Measurements from ENCODE around the gene TTBK1.

TTBK1 gene

DNA sequence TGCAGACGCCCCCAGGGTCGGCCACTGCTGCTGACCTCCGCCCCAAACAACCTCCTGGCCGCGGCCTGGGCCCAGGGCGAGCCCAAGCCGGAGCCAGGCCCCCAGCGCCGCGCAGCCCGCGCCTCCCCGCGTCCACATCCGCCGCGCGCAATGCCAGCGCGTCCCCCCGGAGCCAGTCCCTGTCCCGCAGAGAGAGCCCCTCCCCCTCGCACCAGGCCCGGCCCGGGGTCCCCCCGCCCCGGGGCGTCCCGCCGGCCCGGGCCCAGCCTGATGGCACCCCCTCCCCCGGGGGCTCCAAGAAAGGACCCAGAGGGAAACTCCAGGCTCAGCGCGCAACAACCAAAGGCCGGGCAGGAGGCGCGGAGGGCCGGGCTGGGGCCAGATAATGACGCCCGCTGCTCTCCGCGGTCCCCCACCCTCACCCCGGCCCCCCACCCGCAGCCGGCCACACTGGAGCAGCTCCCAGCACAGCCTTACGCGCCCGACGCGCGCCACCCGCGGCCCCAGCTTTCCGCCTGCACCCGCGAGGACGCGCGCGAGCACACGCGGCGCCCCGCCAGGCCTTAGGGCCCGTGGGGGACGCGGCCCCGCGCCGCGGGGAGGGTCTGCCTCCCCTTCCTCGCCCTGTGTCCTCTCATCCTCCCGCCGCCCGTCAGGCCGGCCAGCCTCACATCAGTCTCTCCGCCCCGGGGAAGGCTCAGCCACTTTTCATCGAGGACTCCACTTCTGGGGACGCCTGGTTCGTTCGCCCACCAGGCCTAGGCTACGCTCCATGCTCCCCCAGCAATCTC, 41.9 kb downstream of the TTBK1 start:
- in situ Hi-C loops (cut with MboI; ENCODE audit: low sequenced_read_pairs): no loop called here

DNA sequence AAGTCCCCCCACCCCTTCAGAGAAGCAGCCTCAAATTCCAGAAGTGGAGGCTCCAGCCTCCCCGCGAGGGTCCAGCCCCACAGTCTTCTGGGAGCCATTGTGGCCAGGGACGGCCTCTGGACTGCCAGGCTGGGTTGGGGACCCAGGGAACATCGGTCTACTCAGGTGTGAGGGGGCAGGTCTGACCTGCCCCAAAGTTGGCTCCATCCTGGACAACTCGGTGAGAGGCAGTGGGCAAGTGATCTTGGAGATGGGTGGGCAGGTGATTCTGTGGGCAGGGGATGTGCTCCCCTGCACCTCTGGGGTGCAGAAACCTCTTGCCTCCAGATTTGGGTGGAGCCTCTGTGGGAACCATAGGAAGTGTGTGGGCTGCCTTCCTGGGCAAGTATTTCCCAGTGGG, 42.6 kb downstream of the TTBK1 start:
- in situ Hi-C loops (cut with MboI; ENCODE audit: low sequenced_read_pairs): no loop called here

DNA sequence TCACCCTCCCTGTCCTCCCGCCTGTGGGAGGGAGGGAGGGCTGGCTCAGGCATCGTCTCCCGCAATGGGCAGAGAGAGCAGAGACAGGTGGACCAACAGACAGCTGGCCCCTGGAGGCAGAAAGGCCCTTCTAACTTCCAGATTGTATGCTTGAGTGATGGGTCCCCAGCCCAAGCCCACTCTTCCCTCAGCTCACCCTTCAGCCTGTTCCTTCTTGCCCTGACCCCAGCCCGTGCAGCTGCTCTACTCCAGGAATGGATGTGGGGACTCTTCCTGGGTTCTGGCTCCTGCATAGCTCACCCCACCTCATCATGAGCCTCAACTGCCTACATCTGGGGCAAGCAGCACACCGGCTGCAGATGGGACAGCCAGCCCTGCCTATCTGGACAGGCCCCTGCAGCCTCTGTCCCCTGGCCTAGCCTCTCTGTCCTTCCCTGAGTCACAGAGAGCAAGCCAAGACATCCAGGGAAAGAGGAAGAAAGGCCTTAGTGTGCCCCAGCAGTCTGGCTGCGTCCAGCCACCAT, 43.2 kb downstream of the TTBK1 start:
- in situ Hi-C loops (cut with MboI; ENCODE audit: low sequenced_read_pairs): no loop called here

DNA sequence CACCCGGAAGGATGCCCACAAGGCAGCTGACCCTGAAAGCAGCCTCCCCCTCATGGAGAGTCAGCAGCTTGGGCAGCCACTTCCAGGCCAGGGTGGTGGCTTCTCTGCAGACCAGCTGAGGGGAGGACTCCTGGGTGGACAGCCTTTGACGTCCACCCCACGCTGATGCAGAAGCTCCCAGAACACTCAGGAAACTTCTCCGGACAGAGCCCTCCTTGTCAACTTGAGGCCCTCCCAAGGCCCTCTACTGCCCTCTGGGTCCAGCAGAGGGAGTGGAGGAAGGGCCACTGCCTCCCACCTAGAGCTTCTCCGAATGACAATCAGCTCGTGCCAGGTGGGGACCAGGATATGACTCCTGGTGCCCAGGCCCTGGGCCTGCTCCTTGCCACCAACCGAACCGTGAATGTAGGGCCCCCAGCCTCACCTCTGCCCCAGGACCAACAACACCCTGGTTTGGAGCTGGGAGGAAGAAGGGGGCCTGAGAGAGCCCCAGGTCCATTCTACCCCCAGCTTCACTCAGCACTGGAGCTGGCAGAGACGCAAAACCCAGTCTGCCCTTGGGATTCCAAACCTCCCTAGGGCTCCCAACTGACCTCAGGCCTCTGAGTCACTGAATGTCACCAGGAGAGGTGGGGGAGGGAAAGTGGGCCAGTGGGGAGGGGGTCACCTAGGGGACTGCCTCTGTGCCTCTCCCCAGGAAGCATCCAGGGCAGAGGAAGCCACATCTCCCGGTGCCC, 43.9 kb downstream of the TTBK1 start:
- in situ Hi-C loops (cut with MboI; ENCODE audit: low sequenced_read_pairs): no loop called here

DNA sequence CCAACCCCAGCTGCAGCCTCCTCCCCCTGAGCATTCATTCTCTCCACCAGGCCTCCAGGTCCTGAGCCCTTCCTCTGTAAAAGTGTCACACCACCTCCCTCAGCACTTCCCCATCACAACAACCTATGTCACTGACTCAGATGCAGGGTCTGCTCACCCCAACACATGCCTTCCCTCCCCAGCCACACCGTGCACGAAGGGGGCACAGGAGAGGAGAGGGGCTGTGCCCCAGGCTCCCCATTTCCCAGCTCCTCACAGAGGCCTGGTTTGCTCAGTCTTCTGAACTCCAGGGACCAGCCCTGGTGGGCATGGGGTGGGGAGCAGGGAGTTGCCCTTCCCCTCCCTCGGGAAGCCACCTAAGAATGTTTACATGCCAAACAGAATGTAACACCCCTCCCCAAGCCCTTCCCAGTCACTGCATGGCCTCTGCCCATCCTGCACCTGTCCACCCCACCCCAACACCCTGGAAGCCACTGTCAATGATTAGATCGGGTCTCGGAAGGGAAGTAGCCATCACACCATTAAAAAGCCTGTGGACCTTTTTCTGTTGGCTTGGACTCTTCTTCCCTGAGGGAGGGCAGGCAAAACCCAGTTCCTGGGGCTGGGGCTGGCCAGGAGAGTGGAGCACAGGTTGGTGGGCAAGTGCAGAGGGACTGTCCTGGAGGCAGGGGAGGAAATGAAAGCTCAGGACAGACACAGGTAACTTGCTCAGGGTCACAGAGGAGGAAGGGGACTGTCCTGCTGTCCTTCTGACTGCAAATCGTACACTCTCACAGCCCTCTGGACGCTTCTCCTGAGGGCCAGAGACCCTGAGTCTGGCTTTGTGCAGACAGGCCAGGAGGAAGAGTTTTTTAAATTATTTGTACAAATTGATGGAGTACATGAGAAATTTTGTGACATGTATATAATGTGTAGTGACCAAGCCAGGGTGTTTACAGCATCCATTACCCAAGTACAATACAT, 44.7 kb downstream of the TTBK1 start:
- in situ Hi-C loops (cut with MboI; ENCODE audit: low sequenced_read_pairs): no loop called here

DNA sequence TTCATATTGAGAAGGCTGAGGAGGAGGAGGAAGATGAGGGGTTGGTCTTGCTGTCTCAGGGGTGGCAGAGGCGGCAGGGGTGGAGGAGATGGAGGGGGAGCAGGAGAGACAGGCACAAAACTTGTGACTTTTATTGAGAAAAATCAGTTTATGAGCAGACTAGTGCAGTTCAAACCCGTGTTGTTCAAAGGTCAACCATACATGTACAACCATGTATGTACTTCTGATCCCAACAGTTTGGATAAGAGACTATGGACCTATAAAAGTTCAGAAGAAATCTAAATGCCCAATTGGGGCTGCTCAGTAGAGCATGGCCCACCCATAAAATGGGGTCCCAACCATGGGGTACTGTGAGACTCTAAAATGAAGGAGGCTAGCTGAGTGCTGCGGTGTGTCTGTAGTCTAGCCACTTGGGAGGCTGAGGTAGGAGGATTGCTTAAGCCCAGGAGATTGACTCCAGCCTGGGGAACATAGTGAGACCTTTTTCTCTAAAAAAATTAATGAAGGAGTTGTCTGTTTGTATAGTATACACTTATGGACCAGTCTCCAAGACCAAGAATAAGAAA, 47.1 kb downstream of the TTBK1 start:
- in situ Hi-C loops (cut with MboI; ENCODE audit: low sequenced_read_pairs): no loop called here

DNA sequence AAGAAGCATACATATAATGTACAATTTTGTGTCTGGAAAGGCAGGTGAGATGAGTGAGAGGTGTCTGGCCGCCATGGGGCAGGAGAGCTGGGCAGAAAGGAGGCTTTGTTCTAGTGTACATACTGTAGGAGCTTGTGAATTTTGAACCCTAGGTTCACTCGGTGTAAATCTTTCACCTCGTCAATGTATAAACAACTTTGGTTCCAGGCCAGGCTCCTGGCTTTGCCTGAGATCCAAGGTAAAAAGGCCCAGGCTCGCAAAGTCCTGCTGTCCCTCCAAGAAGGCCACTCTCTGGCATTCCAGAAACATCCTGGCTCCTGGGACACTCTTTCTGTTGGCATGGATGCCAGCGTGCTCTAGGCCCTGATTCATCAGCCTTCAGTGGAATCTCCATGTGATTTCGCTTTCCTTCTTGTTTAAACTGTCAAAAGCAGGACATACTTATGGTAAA, 47.6 kb downstream of the TTBK1 start:
- in situ Hi-C loops (cut with MboI; ENCODE audit: low sequenced_read_pairs): no loop called here

DNA sequence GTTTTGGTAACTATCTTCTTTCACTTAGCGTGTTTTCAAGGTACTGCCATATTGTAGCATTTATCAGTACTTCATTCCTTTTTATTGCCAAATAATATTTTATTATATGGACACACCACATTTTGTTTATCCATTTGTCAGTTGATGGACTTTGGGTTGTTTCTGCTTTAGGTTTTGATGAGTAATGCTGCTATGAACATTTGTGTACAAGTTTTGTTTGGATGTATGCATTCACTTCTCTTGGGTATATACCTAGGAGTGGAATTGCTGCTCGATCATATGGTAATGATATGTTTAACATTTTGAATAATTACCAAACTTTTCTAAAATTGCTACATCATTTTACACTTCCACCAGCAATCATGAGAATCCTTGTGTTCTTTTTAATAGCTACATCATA, 48.4 kb downstream of the TTBK1 start:
- in situ Hi-C loops (cut with MboI; ENCODE audit: low sequenced_read_pairs): no loop called here

DNA sequence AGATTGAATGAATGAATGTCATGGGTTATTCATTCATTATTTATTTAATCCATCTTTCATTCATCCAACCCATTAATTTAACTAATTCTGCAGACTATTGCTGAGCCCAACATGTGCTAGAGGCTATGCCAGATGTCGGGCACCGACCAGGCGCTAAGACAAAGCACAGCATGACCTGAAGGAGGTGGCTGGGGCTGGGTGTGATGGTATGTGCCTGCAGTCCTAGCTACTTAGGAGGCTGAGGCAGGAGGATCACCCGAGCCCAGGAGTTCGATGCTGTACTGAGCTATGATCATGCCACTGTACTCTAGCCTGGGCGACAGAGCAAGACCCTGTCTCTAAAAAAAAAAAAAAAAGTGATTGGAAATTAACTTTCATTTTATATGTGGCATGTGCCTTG, 49.1 kb downstream of the TTBK1 start:
- in situ Hi-C loops (cut with MboI; ENCODE audit: low sequenced_read_pairs): no loop called here

DNA sequence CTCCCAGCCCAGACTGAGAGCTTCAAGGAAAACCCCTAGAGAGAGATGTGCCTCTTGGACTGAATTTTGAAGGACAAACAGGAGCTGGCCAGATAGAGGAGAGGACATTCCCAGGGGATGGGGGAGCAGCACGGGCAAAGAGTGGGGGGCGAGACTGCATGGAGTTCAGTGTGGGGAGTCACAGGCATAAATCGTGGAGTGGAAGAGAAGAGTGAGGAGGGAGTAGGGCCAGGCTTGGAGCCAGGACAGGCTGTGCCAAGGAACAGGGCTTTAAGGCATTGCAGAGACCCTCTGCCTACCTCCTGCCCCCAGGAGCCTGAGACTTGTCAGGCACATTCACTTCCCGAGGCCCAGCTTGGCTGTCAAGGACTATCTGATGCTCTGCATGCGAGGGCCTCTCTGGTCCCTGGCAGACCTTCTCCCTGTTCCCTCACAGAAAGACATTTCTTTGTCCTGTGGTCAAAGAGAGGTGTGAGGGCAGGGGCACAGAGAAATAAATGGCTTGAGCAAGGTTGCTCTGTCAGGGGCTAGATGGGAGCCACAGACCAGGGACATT, 49.6 kb downstream of the TTBK1 start:
- in situ Hi-C loops (cut with MboI; ENCODE audit: low sequenced_read_pairs): no loop called here

DNA sequence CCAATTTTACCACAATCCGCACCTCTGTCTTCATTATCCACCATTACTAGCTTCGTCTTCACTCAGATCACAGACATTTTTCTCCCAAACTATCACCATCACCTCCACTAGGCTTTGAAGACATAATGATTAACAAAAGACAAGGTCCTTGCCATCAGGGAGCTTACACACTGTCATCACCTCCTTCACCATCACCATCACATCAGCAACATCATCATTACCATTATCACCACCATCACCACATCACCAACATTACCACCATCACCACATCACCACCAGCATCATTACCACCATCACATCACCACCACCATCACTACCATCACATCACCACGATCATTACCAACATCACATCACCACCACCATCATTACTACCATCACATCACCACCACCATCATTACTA, 50.4 kb downstream of the TTBK1 start:
- in situ Hi-C loops (cut with MboI; ENCODE audit: low sequenced_read_pairs): no loop called here

DNA sequence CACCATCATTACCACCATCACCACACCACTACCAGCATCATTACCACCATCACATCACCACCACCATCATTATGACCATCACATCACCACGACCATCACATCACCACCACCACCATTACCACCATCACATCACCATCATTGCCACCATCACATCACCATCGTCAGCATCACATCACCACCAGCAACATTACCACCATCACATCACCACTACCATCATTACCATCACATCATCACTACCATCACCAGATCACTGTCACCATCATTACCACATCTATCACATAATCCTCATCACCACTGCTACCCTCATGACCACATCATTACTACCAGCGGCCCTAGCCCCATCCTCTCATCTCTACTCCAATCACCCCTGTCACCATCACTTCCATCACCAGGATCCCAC, 51.3 kb downstream of the TTBK1 start:
- in situ Hi-C loops (cut with MboI; ENCODE audit: low sequenced_read_pairs): no loop called here

DNA sequence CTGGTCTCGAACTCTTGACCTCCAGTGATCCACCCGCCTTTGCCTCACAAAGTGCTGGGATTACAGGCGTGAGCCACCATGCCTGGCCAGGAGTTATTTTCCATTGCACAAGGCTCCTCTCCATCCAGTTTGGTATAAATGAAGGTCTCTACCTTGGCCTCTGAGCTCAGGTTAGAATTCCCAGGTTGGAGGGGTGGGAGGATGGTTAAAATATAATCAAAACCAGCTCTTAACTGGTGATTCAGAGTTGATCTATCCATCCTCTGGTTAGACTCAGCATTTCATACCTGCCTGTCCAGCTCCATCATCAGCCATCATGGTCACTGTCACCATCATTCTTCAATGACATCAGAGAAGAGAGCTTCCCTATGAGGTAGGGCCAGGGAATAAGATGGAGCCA, 52.2 kb downstream of the TTBK1 start:
- in situ Hi-C loops (cut with MboI; ENCODE audit: low sequenced_read_pairs): no loop called here

DNA sequence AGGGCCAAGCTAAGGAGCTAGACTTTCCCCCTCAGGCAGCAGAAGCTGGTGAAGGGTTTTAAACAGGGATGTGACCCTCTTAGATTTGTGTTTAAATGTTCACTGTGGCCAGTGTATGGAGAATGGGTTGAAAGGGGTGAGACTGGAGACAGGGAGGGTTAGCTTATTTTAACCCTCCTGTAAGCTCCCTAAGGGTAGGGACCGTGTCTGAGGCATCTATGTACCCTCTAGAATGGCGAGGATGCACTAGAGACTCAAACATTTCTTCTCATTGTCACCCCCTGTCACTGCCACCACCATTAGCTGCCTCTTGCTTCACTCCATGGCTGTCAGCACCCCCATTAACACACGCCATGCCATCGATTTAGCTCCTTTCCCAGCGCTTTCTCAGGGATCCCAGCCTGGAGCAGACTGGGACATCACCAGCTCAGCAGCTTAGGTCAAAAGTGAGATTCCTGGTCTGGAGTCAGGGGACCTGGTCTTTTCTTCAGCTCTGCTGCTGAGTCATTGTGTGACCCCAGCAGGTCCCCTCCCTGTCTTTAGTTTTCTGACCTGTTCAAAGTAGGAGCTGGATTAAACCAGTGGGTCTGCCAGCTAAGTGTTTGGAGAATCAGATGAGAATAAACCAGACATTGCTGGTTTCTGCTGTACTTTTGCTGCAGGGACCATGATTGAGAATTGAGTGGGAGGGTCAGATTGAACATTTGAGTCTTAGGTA, 53.7 kb downstream of the TTBK1 start:
- in situ Hi-C loops (cut with MboI; ENCODE audit: low sequenced_read_pairs): no loop called here

DNA sequence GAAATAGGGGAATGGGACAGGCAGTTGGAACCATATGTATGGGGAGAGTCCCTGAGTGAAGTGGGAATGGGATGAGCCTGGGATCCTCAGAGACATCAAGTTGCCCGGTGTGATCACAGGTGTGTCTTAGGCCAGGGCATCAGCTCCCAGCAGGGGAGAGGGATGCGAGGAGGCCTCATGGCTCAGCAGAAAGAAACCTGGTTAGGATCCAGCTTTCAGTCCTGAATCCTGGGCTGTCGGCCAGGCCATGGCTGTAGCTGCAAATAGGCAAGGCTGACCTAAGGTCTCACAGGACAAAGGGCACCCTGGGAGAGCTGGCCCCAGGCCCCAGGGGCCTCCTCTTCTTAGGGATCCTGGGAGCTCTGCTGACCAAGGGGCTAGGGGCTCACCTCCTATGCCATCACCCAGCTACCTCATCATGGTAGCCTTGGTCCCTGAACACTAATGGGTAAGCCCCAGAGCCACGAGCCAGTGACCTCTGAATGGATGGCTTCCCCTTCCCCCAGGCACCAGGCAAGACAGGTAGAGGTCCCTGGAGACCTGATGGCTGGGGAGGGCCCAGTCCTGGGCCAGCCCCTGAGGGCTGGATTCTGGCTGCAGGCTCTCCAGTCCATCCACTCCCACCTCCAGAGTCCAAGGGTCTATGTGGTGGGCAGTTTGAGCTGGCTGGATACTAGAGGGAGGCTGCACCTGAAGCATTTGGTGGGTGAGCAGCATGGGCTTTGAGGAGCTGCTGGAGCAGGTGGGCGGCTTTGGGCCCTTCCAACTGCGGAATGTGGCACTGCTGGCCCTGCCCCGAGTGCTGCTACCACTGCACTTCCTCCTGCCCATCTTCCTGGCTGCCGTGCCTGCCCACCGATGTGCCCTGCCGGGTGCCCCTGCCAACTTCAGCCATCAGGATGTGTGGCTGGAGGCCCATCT, 54.6 kb downstream of the TTBK1 start, which contains the start of gene SLC22A7:
SLC22A7 (plus strand) TSS at position 617 of the 921 bp plus-strand sequence; CDS start at position 716, 99 bp downstream.
- in situ Hi-C loops (cut with MboI; ENCODE audit: low sequenced_read_pairs): no loop called here

DNA sequence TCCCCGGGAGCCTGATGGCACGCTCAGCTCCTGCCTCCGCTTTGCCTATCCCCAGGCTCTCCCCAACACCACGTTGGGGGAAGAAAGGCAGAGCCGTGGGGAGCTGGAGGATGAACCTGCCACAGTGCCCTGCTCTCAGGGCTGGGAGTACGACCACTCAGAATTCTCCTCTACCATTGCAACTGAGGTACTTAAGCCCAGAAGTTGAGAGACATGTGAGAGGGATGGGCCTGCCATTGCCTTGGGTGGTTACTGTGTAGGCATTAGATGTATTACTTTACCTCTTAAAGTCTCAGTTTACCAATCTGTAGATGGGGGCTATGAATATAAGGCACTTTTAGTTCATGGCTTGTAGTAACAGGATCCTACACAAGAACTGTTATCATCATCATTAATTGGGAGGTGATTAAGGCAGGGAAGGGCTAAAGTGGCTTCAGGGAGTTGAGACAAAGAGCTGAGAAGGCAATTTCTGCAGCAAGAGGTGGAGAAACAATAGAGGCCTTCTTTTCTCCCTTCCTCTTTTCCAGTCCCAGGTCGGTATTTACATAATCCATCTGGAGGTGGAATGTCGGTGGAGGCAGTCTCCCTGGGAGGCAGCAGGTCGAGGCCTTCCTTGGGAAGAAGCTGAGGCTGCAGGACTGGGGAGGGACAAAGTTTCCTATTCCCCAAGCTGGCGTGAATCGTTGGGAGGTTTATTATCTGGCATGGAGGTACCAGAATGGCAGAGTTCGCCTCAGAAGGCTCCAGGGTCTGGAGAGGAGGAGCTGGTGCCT, 55.5 kb downstream of the TTBK1 start:
- in situ Hi-C loops (cut with MboI; ENCODE audit: low sequenced_read_pairs): no loop called here

DNA sequence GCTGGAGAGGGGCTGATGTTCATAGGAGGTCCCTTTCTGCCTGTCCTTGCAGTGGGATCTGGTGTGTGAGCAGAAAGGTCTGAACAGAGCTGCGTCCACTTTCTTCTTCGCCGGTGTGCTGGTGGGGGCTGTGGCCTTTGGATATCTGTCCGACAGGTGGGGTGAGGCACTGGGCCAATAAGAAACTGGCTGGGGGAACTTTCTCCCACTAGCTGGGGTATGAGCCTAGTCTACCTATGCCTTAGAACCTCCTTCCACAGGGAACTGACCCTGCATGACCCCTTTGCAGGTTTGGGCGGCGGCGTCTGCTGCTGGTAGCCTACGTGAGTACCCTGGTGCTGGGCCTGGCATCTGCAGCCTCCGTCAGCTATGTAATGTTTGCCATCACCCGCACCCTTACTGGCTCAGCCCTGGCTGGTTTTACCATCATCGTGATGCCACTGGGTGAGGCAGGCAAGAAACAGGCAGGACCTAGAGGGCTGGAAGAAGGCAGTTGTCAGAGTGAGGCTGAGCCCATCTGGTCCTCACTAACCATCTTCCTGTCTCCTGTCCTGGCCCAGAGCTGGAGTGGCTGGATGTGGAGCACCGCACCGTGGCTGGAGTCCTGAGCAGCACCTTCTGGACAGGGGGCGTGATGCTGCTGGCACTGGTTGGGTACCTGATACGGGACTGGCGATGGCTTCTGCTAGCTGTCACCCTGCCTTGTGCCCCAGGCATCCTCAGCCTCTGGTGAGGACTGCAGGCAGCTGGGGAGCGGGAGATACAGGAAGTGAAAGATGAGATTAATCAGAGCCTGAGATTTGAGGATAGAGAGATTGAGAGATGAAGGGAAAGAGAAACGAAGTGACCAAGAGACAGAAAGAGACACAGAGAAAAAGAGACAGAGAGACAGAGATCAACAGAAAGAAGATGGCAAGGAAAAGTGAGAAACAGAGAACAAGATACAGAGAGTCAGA, 56.3 kb downstream of the TTBK1 start:
- in situ Hi-C loops (cut with MboI; ENCODE audit: low sequenced_read_pairs): no loop called here

All from HL-60/S4 treated with retinoic acid at 250 ng/mL for 4 days and 3 days (cell line).